ENCODE results near the gene DUSP28. TPM values are rescaled to one million over a fixed set of nuclear protein-coding genes. Genes with fewer than 3 reads are reported as not detected.

Gene DUSP28
- total and polyA plus RNA-seq, 2 of the 13 experiments (the other 11 are each of a cell fraction or from before 2014, with no cell fraction given): 5.2 to 8.6 TPM

DNA sequence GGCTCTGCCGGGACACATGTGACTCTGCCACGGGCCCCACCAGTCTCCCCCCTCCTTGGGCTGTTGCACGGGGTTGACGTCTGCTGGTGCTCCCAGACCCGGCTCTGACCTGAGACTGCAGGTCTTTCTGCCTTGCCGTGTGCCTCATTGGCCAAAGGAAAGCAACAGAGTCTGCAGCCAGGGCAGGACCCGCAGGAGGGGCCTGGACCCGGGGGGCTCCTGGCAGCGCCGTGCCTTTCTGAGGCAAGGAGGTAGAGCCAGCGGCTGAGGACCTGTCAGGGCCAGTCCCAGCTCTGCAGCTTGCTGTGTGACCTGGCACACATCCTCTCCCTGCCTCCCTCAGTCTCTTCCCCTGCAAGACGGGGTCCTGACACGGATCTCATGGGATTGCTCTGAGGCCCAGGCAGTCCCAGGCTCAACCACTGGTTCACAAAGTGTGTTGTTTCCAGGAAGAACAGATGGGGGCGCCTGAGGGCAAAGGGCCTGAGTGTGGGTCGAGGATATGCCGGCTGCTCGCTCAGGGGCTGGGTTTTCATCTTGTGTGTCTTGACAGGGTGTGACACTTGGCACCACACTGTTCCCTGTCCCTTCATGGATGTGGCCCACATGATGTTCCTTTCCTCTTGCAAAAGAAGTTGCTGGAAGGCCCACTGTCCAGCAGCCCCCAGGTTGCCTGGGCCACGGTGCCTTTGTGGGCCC lies 35.4 kb downstream of the DUSP28 start (continued):
- TF ChIP-seq, protein P1, sequence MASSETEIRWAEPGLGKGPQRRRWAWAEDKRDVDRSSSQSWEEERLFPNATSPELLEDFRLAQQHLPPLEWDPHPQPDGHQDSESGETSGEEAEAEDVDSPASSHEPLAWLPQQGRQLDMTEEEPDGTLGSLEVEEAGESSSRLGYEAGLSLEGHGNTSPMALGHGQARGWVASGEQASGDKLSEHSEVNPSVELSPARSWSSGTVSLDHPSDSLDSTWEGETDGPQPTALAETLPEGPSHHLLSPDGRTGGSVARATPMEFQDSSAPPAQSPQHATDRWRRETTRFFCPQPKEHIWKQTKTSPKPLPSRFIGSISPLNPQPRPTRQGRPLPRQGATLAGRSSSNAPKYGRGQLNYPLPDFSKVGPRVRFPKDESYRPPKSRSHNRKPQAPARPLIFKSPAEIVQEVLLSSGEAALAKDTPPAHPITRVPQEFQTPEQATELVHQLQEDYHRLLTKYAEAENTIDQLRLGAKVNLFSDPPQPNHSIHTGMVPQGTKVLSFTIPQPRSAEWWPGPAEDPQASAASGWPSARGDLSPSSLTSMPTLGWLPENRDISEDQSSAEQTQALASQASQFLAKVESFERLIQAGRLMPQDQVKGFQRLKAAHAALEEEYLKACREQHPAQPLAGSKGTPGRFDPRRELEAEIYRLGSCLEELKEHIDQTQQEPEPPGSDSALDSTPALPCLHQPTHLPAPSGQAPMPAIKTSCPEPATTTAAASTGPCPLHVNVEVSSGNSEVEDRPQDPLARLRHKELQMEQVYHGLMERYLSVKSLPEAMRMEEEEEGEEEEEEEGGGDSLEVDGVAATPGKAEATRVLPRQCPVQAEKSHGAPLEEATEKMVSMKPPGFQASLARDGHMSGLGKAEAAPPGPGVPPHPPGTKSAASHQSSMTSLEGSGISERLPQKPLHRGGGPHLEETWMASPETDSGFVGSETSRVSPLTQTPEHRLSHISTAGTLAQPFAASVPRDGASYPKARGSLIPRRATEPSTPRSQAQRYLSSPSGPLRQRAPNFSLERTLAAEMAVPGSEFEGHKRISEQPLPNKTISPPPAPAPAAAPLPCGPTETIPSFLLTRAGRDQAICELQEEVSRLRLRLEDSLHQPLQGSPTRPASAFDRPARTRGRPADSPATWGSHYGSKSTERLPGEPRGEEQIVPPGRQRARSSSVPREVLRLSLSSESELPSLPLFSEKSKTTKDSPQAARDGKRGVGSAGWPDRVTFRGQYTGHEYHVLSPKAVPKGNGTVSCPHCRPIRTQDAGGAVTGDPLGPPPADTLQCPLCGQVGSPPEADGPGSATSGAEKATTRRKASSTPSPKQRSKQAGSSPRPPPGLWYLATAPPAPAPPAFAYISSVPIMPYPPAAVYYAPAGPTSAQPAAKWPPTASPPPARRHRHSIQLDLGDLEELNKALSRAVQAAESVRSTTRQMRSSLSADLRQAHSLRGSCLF (CRISPR knock-in tag; IDR thresholded peaks at IDR 0.05; ENCODE audit: borderline replicate concordance): no peak
- no peak for TF ChIP-seq ZNF33B (CRISPR knock-in tag; IDR thresholded peaks at IDR 0.05)
- no peak for TF ChIP-seq ZNF234 (CRISPR knock-in tag; conservative IDR thresholded peaks at IDR 0.05)
- TF ChIP-seq TCF12 (IDR thresholded peaks at IDR 0.05): no peak
- TF ChIP-seq TCF12 (CRISPR knock-in tag; IDR thresholded peaks at IDR 0.05): no peak
- TF ChIP-seq, protein P2, sequence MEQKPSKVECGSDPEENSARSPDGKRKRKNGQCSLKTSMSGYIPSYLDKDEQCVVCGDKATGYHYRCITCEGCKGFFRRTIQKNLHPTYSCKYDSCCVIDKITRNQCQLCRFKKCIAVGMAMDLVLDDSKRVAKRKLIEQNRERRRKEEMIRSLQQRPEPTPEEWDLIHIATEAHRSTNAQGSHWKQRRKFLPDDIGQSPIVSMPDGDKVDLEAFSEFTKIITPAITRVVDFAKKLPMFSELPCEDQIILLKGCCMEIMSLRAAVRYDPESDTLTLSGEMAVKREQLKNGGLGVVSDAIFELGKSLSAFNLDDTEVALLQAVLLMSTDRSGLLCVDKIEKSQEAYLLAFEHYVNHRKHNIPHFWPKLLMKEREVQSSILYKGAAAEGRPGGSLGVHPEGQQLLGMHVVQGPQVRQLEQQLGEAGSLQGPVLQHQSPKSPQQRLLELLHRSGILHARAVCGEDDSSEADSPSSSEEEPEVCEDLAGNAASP (CRISPR knock-in tag; IDR thresholded peaks at IDR 0.05; ENCODE audit: borderline replicate concordance): no peak
- no peak for TF ChIP-seq AGO2 (optimal IDR thresholded peaks at IDR 0.05; ENCODE audit: low read depth, low read length)
- TF ChIP-seq, protein P3, sequence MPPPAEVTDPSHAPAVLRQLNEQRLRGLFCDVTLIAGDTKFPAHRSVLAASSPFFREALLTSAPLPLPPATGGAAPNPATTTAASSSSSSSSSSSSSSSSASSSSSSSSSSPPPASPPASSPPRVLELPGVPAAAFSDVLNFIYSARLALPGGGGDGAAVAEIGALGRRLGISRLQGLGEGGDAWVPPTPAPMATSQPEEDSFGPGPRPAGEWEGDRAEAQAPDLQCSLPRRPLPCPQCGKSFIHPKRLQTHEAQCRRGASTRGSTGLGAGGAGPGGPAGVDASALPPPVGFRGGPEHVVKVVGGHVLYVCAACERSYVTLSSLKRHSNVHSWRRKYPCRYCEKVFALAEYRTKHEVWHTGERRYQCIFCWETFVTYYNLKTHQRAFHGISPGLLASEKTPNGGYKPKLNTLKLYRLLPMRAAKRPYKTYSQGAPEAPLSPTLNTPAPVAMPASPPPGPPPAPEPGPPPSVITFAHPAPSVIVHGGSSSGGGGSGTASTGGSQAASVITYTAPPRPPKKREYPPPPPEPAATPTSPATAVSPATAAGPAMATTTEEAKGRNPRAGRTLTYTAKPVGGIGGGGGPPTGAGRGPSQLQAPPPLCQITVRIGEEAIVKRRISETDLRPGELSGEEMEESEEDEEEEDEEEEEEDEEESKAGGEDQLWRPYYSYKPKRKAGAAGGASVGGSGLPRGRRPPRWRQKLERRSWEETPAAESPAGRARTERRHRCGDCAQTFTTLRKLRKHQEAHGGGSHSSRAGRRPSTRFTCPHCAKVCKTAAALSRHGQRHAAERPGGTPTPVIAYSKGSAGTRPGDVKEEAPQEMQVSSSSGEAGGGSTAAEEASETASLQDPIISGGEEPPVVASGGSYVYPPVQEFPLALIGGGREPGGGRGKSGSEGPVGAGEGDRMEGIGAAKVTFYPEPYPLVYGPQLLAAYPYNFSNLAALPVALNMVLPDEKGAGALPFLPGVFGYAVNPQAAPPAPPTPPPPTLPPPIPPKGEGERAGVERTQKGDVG (CRISPR knock-in tag; IDR thresholded peaks at IDR 0.05; ENCODE audit: borderline replicate concordance): peak; percentile 22; the same call in 1 of the 2 replicates
- peak; percentile 11; the same call in 1 of the 2 replicates for TF ChIP-seq HOXA3 (CRISPR knock-in tag; IDR thresholded peaks at IDR 0.05)
- no peak for TF ChIP-seq KLF6 (CRISPR knock-in tag; IDR thresholded peaks at IDR 0.05)
- TF ChIP-seq, protein P4, sequence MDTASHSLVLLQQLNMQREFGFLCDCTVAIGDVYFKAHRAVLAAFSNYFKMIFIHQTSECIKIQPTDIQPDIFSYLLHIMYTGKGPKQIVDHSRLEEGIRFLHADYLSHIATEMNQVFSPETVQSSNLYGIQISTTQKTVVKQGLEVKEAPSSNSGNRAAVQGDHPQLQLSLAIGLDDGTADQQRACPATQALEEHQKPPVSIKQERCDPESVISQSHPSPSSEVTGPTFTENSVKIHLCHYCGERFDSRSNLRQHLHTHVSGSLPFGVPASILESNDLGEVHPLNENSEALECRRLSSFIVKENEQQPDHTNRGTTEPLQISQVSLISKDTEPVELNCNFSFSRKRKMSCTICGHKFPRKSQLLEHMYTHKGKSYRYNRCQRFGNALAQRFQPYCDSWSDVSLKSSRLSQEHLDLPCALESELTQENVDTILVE (CRISPR knock-in tag; IDR thresholded peaks at IDR 0.05): no peak
- peak; percentile 21; the same call in 1 of the 2 replicates for TF ChIP-seq SIN3B (IDR thresholded peaks at IDR 0.05; ENCODE audit: low read length)
- TF ChIP-seq KDM5B (CRISPR knock-in tag; IDR thresholded peaks at IDR 0.05; ENCODE audit: borderline replicate concordance): peak; percentile 70
- peak; percentile 65; the same call in 1 of the 2 replicates for TF ChIP-seq ZNF232 (CRISPR knock-in tag; IDR thresholded peaks at IDR 0.05; ENCODE audit: borderline replicate concordance)
- no peak for TF ChIP-seq JDP2 (CRISPR knock-in tag; IDR thresholded peaks at IDR 0.05; ENCODE audit: borderline replicate concordance)
- TF ChIP-seq ZBTB3 (CRISPR knock-in tag; IDR thresholded peaks at IDR 0.05; ENCODE audit: borderline replicate concordance, low read depth): no peak
- TF ChIP-seq DMAP1 (CRISPR knock-in tag; IDR thresholded peaks at IDR 0.05): no peak
- no peak for TF ChIP-seq MEF2D (CRISPR knock-in tag; IDR thresholded peaks at IDR 0.05)
- TF ChIP-seq ZNF333 (CRISPR knock-in tag; IDR thresholded peaks at IDR 0.05; ENCODE audit: borderline replicate concordance): 0 out of 2 replicates have a peak, but pooled peaks have one; percentile 57
